DMS153 treated with DMSO at 0.1 percent for 48 hours (cell line): ENCODE data around the gene GRB10.
"Not testable (repeated sequence)": the region's sequence is repeated elsewhere in the genome, so short reads cannot be mapped to it uniquely, and the experiment has no call there.

Experiments used
- DNase-seq: peaks from one replicate; lab custom pipeline; 2025; ENCODE audit not compliant: unreplicated experiment; lab: John Stamatoyannopoulos, UW

Gene GRB10

DNA sequence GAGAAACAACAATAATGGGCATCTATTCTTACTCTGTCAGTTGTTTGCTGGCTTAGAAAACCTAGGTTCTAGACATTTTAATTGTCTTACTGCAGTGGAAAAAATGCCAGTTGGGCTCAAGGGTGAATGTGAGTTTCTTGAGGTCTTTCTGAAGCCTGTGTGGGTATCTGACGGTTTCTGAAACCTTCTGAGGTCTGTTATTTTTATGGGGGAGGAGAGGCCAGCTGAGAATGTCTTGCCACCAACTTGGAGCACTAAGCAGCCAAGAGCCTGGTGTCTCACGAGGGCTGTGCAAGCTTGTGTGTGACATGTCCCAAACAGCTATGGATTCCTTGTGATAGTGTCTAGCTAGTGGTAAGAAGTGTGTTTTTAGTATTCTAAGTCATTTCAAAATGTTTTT lies 193.3 kb downstream of the GRB10 start:
- no peak for DNase-seq

DNA sequence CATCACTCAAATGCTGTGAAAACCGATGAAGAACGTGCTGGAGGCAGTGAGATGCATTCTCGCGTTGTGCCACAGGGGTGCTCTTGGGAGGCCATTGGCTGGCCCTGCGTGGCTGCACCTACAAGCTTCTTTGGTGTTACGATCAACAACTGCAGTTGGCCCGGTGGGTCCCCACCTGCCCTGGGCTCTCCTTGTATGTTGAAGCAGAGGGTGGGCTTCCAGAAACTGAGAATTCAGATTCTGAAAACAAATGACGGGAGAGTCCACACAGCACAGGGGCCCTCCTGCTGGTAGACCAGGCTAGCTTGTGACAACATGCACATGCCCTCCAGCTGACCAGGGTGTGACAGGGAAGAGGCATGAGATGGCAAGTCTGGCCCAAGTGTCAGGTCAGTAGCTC lies 193.8 kb downstream of the GRB10 start:
- DNase-seq: no peak

DNA sequence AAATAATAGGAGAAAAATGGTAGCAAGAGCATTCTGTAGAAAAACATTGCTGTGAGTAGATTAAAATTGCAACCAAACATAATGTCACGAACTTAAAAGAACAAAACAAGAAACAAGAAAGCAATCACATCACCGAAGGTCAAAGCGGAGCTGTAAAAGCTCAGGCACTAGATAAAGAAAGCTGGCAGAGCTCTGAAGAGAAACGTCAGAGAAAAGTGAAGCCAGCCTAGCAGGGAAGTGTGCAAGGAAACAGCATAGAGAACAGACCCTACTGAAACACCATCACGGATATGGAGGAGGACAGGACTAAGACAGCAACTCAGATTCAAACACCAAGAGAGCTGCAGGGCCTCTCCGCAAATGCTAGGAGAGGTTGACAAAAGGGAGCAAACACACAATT lies 195.0 kb downstream of the GRB10 start:
- DNase-seq: no peak

DNA sequence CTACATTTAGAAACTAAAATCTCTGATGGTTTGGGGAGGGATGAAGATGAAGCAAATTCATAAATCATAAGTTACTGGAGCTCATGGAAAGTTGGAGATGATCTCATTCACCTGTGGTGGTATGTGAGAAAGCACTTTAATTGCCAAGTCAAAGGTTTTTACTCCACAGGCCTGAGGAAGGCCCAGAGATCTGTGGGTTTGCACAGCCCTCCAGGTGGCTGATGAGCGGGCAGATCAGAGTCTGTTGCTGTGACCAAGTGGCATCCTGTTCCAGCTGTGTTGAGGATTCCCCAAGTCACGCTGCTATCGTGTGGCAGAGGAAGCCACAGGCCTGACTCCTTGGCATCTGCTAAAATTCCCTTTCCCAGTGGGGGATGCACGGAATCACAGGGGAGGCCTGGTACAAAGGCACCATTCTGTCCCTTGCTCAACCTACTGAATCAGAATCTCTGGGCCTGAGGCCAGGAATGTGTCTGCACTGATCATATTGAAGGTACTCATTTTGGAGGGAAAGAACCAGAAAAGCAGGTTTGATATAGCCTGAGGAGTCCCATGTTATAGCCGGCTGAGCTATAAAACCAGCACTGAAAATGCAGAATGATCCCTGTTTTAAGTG lies 197.8 kb downstream of the GRB10 start:
- DNase-seq: no peak

DNA sequence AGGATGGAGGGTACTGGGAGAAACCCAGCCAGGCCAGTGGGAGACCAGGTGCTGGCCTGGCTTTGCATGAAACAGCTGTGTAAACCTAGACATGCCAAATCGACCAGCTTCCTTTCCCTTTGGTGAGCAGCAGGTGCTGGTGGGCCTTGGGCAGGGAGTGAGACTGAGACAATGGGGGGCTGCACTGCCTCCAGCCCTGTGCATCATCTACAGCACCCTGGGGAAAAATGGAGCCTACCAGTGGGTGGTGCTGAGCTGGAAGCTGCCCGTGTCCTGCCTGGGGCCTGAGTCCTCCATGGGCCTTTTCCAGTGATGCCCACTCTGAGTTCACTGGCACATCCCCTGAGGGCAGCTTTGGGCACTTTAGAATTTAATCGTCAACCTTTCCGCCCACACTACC lies 198.3 kb downstream of the GRB10 start:
- no peak for DNase-seq

DNA sequence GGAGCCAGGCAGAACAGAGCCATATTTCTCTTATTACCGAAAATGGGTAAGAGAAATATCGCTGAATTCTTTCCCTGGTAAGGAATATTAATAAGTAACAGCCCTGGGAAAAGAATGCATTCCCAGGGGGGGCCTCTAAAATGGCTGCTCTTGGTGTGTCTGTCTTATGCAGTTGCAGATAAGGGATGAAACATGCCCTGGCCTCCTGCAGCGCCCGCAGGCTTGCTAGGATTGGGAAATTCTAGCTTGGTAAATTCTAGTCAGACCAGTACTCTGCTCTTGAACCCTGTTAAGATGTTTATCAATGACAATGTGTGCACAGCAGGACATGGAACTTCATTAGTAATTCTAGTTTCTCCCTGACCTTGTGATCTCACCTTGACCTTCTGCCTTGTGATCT lies 199.4 kb downstream of the GRB10 start:
- not testable (repeated sequence) for DNase-seq

DNA sequence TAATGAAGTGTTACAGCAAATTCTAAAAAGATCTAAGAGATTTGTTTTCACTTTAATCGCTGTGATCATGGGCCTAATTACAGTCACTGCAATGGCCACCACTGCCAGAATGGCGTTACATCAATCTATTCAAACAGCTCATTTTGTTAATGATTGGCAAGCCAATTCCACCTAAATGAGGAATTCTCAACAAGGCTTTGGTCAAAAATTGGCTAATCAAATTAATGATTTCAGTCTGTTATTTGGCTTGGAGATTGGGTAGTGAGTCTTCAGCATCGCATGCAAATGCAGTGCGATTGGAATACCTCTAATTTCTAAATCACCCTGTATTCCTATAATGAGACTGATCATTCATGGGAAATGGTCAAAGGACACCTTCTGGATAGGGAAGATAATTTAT lies 200.4 kb downstream of the GRB10 start:
- DNase-seq: not testable (repeated sequence)

DNA sequence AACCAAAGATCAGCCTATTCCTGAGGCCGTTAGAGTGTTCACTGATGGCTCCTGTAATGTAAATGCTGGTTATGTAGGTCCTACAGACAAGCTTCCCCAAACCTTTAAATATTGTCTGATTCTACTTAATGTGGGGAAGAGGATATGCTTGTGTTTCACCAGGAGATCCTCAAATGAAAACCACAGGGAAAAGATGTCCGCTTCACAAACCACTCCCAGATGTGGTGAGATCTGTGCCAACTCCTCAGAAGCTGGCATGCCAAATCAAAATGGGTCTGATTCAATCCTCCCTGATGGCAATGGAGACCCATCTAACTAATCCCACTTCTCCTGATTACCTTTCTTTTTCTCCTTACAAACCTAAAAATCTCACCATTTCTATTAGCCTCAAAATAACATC lies 202.0 kb downstream of the GRB10 start:
- DNase-seq: not testable (repeated sequence)

DNA sequence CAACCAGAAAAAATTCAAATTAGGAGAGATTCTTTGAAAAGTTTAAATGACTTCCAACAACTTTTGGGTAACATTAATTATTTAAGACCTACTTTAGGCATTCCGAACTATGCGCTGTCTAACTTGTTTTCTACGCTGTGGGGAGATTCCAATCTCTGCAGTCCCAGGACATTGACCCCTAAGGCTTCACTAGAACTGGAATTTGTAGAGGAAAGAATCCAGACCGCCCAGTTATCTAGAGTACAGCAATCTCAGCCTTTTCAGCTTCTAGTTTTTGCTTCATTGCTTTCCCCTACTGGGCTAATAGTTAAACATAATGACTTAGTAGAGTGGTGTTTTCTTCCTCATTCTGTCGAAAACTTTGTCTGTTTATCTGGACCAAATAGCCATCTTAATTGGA lies 202.6 kb downstream of the GRB10 start:
- DNase-seq: no peak

DNA sequence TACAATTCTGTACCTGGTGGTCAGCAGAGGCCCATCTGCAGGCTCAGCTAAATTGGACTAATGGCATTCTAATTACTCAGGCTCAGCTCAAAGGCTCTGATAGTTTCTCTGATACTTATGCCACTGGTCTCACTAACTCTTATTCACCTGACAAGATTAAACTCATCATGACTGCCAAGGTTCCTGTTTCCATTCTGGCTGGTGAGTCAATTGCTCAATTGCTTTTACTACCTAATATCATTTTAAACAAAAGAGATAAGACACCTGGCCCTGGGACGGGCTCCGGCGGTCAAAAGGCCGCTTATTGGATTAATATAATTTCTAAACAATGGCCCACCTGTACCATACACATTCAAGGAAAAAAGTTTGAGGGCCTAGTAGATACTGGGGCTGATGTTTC lies 204.6 kb downstream of the GRB10 start:
- not testable (repeated sequence) for DNase-seq

DNA sequence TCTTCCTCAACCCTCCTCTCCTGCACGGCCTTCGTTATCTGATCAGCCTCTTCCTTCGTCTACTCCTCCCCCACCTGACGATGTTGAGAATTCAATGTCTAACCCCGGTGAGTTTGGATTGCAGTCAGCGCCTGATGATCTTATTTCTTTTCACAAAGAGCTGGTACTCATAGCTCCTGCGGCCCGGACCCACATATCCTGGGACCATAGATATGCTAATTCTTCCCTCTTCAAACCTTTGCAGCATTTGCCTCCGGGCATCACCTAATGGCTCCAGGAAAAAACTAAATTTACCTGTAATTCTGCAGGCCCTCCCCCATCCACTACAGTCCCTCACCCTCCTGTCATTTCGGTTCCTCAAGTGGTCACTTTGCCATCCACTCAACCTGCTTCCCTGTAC lies 205.1 kb downstream of the GRB10 start:
- DNase-seq: no peak

DNA sequence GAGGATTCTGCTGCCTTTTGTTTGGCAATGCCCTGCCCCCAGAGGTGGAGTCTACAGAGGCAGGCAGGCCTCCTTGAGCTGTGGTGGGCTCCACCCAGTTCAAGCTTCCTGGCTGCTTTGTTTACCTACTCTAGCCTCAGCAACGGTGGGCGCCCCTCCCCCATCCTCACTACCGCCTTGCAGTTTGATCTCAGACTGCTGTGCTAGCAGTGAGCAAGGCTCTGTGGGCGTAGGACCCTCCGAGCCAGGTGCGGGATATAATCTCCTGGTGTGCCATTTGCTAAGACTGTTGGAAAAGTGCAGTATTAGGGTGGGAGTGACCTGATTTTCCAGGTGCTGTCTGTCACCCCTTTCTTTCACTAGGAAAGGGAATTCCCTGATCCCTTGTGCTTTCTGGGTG lies 206.3 kb downstream of the GRB10 start:
- DNase-seq: not testable (repeated sequence)

DNA sequence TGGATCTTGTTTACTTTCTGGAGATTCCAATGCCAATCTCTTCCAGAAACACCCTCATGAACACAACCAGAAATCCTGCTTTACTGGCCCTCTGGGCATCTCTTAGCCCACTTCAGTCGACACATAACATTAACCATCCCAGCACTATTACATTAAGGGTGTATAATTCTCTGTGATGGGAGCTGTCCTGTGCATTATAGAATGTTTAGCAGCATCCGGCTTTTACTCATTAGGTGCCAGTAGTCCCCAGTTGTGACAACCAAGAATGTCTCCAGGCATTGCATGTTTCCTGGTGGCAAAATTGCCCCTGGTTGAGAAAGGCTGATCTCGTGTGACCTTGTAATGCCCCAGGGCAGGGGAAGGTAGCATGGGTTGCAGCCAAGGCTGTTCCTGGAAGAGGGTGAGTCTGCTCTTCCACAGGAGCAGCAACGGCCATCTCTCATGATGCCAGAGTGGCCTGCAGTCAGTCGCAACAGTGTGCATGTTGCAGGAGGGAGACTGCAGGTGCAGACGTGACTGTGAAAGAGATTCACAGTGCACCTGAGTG lies 214.9 kb downstream of the GRB10 start:
- DNase-seq: no peak

DNA sequence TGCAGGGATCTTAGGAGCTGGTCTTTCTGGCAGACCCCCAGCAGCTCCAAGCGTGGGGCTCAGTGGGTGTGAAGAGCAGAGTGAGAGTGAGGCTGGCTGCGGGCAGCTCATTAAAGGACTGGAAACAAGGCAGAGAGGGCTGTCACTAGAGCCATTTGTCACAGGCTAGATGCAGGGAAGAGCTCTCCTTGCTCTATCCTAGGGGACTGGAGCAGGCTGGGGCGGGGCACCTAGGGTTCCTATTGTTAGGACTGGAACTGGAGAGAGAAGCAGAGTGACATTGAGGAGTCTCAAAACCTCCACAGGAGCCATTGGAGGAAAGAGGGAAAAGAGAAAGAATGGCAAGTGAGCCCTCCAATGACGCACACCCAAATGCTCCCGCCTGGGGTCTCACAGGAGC lies 216.7 kb downstream of the GRB10 start:
- no peak for DNase-seq

DNA sequence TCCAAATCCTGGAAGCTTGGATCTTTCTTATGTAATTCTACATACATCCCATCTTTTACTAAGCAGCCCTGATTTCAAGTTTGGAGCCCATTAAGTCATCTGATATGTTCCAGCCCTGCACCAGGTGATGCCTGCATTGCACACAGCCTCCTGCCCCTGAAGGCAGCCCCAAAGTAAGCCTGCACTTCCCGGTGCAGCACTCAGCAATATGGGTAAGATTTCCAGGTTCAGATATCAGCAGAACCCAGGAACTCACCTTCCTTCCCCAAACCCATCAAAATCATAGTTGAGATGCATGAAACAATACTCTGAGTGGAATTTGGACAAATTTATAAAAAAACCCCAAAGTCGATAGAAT lies 217.2 kb downstream of the GRB10 start:
- DNase-seq: no peak

DNA sequence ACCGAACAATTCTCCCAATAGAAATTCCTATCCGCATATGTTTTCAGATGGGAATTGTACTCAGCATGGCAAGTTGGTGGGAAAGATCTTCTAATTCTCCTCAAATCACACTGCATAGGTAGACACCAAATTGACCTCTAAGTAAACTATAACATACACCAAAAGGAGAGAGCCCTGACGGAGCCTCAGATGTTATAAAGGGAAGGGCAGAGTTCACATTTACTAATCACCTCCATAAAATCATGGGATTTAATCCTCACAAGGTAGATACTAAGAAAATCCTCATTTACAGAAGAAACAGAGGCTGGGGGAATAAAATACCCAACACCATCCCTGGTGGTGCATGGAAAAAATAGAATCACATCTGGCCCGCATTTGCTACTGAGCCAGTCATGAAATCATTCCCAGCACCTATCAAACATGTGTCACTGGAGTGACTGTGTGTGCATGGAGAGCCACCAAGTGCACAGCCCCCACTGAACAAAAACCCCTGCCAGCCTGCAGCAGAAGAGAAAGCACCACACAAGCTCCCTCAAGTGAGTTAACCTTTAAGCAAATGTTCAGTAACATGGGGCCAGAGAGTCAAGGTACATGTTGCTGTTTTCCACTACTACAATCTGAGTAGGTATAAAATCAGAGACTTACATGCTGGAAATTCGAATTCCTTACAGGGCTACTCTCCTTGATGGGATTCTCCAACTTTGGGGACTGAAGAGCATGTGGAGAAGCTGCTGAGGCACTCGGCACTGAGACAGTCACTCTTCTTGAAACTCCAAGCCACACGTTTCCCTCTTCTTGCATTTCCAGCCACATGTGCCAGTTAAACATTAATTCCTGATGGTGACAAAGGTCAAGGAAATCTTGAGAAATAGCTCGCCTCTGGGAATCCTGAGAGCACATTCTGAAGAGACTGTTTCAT lies 217.8 kb downstream of the GRB10 start, which contains the start of gene DDC:
TSS of gene DDC (minus strand) at position 766 of the 919 bp plus-strand sequence. CDS start 21,320 bp downstream, outside the sequence.
- DNase-seq: no peak

DNA sequence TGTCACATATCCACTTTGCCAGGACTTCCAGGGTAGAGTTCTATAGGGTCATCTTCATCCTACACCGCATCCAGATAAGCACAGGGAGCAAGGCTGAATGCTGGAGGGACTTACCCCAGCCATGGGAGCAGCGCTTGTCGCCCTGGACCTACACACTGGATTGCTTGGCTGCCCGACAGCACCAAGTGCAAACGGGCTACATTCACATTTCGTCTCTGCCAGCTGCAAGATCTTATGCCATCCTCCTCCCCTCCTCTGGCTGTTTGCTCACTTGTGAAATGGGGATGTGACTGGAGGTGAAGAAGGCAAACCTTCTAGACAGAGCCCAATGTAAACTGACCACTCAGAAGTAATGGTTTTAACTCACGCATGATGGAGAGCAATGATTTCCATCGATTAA lies 218.5 kb downstream of the GRB10 start:
- DNase-seq: no peak

DNA sequence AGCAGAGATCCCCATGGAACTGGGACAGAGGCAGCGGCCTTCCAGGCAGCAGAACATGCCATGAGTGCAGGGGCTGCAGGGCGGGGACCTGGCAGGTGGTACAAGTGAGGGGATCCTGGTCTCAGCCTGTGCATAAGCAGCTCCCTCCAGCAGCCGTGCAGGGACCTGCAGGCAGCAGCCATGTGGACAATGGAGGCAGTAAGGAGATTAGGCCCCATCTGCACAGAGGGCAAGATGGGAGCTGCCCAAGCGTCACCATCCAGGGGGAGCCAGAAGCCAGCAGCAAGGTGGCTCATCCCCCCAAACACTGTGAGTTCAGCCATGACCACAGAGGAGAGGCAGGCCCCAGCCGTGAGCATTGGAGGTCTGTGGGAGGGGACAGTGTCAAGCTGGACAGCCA lies 220.6 kb downstream of the GRB10 start:
- DNase-seq: no peak

DNA sequence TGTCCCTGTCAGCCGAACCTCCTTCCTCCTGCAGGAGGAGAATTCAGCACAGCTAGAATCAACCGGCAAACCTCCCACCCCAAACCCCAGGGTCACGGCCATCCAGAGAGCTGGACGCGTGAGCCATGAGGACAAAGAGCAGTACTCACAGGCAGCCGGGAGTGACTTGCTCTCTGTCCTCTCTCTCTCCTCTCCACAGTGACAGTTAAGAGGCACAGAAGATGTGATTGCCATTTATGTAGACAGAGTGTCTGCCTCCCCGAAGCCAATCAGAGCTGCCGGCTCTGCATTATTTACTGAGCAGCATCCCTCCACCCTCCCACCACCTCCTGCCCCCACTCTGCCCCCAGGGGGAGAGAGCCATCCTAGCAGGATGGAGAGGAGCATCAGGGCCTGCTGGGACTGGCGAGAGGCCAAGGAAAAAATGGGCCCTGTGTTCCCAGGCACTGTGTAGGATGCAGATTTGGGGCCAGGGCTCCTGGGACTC lies 221.8 kb downstream of the GRB10 start:
- peak; percentile 75 for DNase-seq

DNA sequence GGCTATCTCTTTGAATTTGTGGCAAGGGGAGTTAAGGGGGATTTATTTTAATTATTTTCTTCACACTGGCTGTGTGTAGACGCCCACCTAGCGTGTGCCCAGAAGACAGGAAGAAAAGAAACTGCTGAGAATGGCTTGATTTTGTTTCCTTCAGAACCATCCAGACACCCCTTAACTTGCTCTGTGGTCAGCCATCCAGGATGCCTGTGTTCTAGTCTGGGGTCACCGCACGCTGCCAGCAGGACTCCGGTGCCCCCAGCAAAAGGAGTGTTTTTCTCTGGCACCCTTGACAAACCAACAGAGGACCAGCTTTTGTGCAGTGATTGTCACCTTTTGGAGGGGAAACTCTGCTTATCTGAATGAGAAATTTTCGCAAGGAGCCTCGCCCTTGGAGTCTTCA lies 222.8 kb downstream of the GRB10 start:
- no peak for DNase-seq

DNA sequence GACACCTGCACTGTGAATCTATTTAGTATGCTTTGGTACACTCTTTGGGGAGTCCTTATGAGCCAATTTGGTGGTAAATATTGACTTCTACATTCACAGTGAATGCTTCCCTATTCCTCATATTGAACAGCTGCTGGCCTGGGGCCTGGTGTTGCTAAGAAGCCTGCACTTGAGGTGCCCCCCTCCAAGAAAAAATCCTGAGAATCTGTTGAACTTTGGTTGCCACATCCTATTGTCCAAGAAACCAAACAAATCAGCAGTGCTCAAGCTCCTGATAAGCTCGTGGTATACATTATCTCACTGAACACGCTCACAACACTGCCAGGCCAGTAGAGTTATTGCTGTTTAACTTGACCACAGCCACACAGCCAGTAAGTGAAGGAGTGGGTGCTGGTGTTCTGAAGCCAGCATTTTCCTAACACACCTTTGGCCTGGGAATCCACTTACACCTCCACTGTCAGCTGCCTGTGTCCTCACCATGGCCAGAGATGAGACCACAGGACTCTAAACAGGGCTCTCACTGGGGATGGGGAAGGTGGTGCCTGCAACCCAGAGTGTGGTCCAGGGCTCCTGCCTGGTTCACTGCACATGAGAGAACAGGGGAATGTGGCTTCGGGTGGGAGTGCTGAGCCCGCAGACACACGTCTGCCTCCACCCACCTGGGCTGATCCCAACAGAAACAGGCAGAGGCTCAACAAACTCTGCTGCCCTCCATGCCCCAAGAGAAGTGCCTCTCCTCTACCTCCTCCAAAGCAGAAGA lies 224.2 kb downstream of the GRB10 start:
- peak; percentile 94 for DNase-seq
